Lung (tissue), 12 donors: ENCODE measurements around the gene RETREG2. TPM values are rescaled to one million over a fixed set of nuclear protein-coding genes. Genes with fewer than 3 reads are reported as not detected.

Source experiments
- ATAC-seq: fragments of 200-7000 bp; cut with Tn5 transposase; one replicate; pipeline ENCODE4 v1.9.1; 2020; ENCODE audit warnings: moderate number of reproducible peaks; ENCODE audit not compliant: insufficient read depth, low FRiP score
- DNase-seq, 3 donors: peaks; one replicate each; pipeline ENCODE4 v3.0.0-alpha.2; 2013 to 2017
- H3K27ac ChIP-seq, 2 donors: one replicate each; pipeline ENCODE4 v1.5.1; 2013; ENCODE audit warnings: mild to moderate bottlenecking in 2 of 2, moderate library complexity in 2 of 2, control low read depth in 1 of 2, inconsistent platforms in 1 of 2, low read depth in 1 of 2, low read length in 1 of 2
- H3K27me3 ChIP-seq, 3 donors: one replicate each; pipeline ENCODE4 v1.5.1; 2013; ENCODE audit warnings: low read length in 2 of 3; ENCODE audit not compliant: control insufficient read depth in 3 of 3, insufficient read depth in 3 of 3
- H3K36me3 ChIP-seq, 4 donors: one replicate each; pipeline ENCODE4 v1.5.1; 2013; ENCODE audit warnings: low read length in 4 of 4, mild to moderate bottlenecking in 1 of 4, moderate library complexity in 1 of 4; ENCODE audit not compliant: control insufficient read depth in 4 of 4, insufficient read depth in 4 of 4
- H3K4me1 ChIP-seq, 5 donors: one replicate each; pipeline ENCODE4 v1.5.1; 2013; ENCODE audit warnings: low read length in 5 of 5, mild to moderate bottlenecking in 2 of 5, moderate library complexity in 1 of 5; ENCODE audit not compliant: control insufficient read depth in 5 of 5, insufficient read depth in 5 of 5
- H3K4me3 ChIP-seq: one replicate; pipeline ENCODE4 v1.5.1; 2013; ENCODE audit warnings: mild to moderate bottlenecking, control low read depth, moderate library complexity
- H3K9ac ChIP-seq, 2 donors: one replicate each; pipeline ENCODE4 v1.5.1; 2013; ENCODE audit warnings: low read length in 2 of 2, control low read depth in 1 of 2; ENCODE audit not compliant: insufficient read depth in 1 of 2
- H3K9me3 ChIP-seq, 4 donors: one replicate each; pipeline ENCODE4 v1.5.1; 2013; ENCODE audit warnings: low read length in 3 of 4, mild to moderate bottlenecking in 1 of 4, moderate library complexity in 1 of 4; ENCODE audit not compliant: control insufficient read depth in 4 of 4, insufficient read depth in 3 of 4
- WGBS, 2 donors: extraction: QIAGEN DNeasy Blood & Tissue Kit; methylation state at CpG; one replicate each; pipeline ENCODE4 v1.1.7; 2013; 5-methylcytosine and 5-hydroxymethylcytosine counted together
- polyA plus RNA-seq, 2 donors: library from polyadenylated mRNA; stranded (reverse); fragments of 200-250 nt; gene quantifications; one replicate each; pipeline ENCODE4 v1.2.1, GENCODE V29; 2013
- total RNA-seq, 2 donors: library from RNA; depleted of rRNA in 1 of 2; stranded (reverse); fragments of >200 nt in 1 of 2; gene quantifications; one replicate each; pipeline ENCODE4 v1.2.1, GENCODE V29; 2014 to 2021
- TF ChIP-seq, protein P1 (sequence below): IDR thresholded peaks from 2 replicates; pipeline ENCODE4 v1.5.1; 2012; ENCODE audit warnings: mild to moderate bottlenecking; ENCODE audit errors: control extremely low read depth, extremely low read depth
- donor health status: control.
- donor health status: control.
- donor health status: Bipolar disorder and iron deficiency.
- donor health status: healthy.
- donor health status: DM: yes; HTN: yes; CAD: no.

RETREG2 gene
- total and polyA plus RNA-seq, 4 donors: 42.1 to 80.6 (median 51.7) TPM

DNA sequence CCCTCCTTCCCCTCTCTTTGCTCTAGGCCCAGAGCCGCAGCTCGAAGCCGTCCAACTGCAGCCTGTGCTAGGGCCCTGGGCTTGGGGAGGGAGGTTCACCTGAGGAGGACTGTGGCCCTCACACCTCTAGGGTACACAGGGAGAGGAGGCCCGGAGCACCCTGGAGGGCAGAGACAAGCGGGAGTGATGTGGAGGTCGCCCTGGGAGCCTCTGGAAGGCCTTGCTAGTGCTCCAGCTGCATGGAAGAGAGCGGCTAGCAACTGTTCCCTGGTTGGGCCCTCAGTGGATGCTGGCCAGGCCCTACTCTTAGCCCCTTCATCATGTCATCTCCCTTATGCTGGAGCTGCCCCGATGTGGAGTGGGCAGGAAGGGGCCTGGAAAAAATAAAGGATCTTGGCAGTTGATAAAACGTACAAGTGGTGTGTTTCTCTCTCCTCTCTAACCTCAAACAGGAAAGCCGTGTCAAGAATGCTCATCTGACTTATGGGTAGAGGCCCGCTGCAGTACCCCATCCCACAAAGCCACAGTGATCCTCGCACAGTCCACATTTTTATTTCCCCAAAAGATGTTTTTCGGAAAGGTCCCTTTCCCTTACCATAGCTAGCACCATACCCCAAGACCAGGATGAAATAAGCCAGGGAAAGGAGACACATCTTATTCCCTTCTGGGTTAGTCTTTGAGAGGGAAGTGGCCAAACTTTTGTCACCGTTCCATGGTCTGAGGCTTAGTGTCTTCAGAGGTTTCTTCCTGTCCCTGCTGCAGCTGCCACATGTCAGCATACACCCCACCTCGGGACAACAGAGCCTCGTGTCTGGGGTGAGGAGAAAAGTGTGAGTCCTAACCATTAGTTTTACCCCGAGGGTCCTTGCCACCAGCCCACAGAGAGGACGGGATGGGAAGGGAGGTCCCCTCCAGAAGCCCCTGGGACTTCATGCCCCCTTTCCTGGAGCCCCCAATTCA is 31.4 kb downstream of the RETREG2 start:
- H3K9me3 ChIP-seq: no peaks in the 10 kb centered on the region
- no peak overlapping the region for H3K4me3 ChIP-seq
- no peak overlapping the region for H3K9ac ChIP-seq
- 46 to 72% methylated on average over 18 of the region's 18 CpGs for WGBS, 2 donors
- no peaks in the 10 kb centered on the region for H3K27me3 ChIP-seq
- no peak for ATAC-seq
- H3K36me3 ChIP-seq: peaks cover 4 to 37% (median 32%) of the 10 kb centered on the region in 4 donors
- H3K27ac ChIP-seq: no peak overlapping the region
- DNase-seq: no peak
- peaks cover 0 to 22% (median 12%) of the 10 kb centered on the region in 5 donors for H3K4me1 ChIP-seq
- TF ChIP-seq, protein P1, sequence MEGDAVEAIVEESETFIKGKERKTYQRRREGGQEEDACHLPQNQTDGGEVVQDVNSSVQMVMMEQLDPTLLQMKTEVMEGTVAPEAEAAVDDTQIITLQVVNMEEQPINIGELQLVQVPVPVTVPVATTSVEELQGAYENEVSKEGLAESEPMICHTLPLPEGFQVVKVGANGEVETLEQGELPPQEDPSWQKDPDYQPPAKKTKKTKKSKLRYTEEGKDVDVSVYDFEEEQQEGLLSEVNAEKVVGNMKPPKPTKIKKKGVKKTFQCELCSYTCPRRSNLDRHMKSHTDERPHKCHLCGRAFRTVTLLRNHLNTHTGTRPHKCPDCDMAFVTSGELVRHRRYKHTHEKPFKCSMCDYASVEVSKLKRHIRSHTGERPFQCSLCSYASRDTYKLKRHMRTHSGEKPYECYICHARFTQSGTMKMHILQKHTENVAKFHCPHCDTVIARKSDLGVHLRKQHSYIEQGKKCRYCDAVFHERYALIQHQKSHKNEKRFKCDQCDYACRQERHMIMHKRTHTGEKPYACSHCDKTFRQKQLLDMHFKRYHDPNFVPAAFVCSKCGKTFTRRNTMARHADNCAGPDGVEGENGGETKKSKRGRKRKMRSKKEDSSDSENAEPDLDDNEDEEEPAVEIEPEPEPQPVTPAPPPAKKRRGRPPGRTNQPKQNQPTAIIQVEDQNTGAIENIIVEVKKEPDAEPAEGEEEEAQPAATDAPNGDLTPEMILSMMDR: no peak

DNA sequence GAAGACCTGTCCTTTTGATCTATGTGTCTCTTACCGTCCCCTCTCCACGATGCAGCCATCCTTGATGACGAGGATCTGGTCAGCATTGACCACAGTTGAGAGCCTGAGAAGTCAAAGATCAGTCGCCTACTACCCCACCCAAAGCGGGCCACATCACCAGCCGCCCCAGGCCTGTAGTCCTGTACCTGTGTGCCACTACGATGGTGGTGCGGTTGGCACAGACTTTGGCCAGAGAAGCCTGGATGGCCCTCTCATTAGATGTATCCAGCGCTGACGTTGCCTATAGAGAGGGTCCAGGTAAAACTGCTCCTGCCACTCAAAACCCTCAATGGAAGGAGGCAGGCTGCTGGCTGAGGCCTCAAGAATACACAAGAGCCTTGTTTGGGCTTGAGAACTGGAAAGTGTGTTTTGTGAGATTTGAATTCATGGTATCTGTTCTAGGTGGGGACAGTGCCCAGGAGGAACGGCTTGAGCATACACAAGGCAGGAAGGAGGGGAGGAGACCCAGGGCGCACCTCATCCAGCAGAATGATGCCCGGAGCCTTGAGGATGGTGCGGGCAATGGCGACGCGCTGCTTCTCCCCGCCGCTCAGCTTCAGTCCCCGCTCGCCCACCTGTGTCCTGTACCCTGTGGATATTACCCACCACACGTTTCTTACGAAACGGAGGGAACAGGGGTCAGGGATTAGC is 32.3 kb downstream of the RETREG2 start:
- WGBS, 2 donors: 92 to 94% methylated on average over 24 of the region's 24 CpGs
- no peaks in the 10 kb centered on the region for H3K9me3 ChIP-seq
- ATAC-seq: no peak
- no peaks in the 10 kb centered on the region for H3K27me3 ChIP-seq
- peaks cover 0 to 22% (median 12%) of the 10 kb centered on the region in 5 donors for H3K4me1 ChIP-seq
- peaks cover 4 to 43% (median 34%) of the 10 kb centered on the region in 4 donors for H3K36me3 ChIP-seq
- DNase-seq: no peak
- TF ChIP-seq, protein P1: no peak
- no peak overlapping the region for H3K27ac ChIP-seq
- H3K4me3 ChIP-seq: no peak overlapping the region
- no peak overlapping the region for H3K9ac ChIP-seq

DNA sequence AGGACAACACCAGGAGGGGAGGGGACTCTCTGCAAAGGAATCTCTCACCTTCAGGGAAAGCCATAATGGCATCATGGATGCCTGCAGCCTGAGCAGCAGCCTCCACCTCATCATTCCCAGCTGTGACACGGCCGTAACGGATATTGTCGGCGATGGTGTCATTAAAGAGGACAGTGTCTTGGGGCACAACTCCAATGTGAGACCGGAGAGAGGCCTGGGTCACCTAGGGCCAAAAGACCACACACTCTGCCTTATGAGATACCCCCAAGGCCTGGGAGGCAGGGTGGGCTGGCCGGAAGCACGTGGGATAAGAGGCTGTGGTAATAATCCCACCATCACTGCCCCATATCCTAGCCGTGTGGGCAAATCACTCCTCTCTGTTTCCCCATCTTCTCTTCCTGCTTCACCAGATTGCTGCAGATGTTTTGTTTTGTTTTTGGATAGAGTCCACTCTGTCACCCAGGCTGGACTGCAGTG is 32.8 kb downstream of the RETREG2 start:
- Histone ChIP-seq H3K4me1 (peaks cover 0 to 20% (median 12%) of the 10 kb centered on the region in 5 donors), H3K9me3 (no peaks in the 10 kb centered on the region), H3K27me3 (no peaks in the 10 kb centered on the region), H3K4me3 (no peak overlapping the region), H3K27ac (no peak overlapping the region), H3K36me3 (peaks cover 4 to 43% (median 34%) of the 10 kb centered on the region in 4 donors), H3K9ac (no peak overlapping the region)
- WGBS, 2 donors: 81 to 90% methylated on average over 9 of the region's 9 CpGs
- ATAC-seq: no peak
- DNase-seq: no peak
- TF ChIP-seq, protein P1: no peak
